Measurements from ENCODE around the gene PLPPR4. TPM values are rescaled to one million over a fixed set of nuclear protein-coding genes. Genes with fewer than 3 reads are reported as not detected.
"Not testable (repeated sequence)": the region's sequence is repeated elsewhere in the genome, so short reads cannot be mapped to it uniquely, and the experiment has no call there.

Gene PLPPR4
- total and polyA plus RNA-seq, 12 donors: 0.12 to 0.97 (median 0.36) TPM

DNA sequence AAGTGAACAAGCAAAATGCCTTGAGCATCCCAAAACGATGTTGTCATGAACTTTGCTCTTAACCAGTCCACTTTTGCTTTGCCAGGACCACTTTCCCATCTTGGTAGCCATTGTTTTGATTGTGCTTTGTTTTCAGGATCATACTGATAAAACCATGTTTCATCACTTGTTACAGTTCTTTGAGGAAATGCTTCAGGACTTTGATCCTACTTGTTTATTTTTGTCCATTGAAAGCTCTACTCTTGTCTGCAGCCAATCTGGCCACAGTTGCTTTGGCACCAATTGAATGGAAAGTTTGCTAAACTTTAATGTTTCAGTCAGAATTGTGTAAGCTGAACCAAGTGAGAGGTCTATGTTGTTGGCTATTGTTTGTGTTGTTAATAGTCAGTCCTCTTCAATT, 12.8 kb downstream of the PLPPR4 start:
- ATAC-seq (no peak), DNase-seq (no peak)
- Histone ChIP-seq H3K36me3 (no peaks in the 10 kb centered on the region), H3K9me3 (peaks cover 0 to 14% (median 0%) of the 10 kb centered on the region in 11 donors), H3K27ac (no peak overlapping the region), H3K4me3 (no peak overlapping the region), H3K4me1 (peaks cover 0 to 8% (median 0%) of the 10 kb centered on the region in 9 donors), H3K27me3 (no peaks in the 10 kb centered on the region)
- WGBS, 2 donors: 81 to 85% methylated on average over 1 of the region's 1 CpG
- TF ChIP-seq CTCF (IDR thresholded peaks at IDR 0.05): no peak
- intact Hi-C loops (cut with DNase I): loop anchor here in 1 of 10 donors (2.0 kb wide), 1 partner anchor 50 kb away; no protein-coding TSS in a partner anchor

- TF ChIP-seq CTCF (IDR thresholded peaks at IDR 0.05): no peak
- H3K36me3 ChIP-seq: no peaks in the 10 kb centered on the region
- ATAC-seq: no peak
- peaks cover 0 to 8% (median 0%) of the 10 kb centered on the region in 9 donors for H3K4me1 ChIP-seq
- H3K4me3 ChIP-seq: no peak overlapping the region
- peaks cover 0 to 7% (median 0%) of the 10 kb centered on the region in 11 donors for H3K9me3 ChIP-seq
- intact Hi-C loops (cut with DNase I): no loop called here
- 16 to 18% methylated on average over 4 of the region's 4 CpGs for WGBS, 2 donors
- no peak overlapping the region for H3K27ac ChIP-seq
- no peak for DNase-seq
- H3K27me3 ChIP-seq: no peaks in the 10 kb centered on the region
These were observed 15.2 kb downstream of the PLPPR4 start for GRCh38 chr1:99279525-99279924.

DNA sequence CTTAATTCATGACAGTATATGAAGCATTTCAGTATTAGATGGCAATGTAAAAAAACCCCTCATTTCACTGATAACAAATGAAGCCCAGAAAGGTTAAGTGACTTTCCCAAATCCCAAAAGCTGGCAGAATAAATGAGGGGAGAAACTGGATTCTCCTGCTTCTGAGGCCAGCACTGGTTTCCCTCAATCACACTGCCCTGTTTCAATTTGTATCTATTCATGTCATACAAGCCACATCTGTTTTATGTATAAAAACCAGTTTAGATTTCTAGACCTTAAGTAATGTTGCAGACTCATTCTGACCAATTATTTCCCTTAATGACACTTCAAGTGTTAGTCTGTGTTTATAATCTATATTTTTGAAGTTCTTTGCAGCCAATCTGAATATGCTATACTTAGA, 16.8 kb downstream of the PLPPR4 start:
- H3K27me3 ChIP-seq: no peaks in the 10 kb centered on the region
- TF ChIP-seq CTCF (IDR thresholded peaks at IDR 0.05): no peak
- H3K27ac ChIP-seq: no peak overlapping the region
- peaks cover 0 to 8% (median 0%) of the 10 kb centered on the region in 9 donors for H3K4me1 ChIP-seq
- H3K36me3 ChIP-seq: no peaks in the 10 kb centered on the region
- peaks cover 0 to 7% (median 0%) of the 10 kb centered on the region in 11 donors for H3K9me3 ChIP-seq
- no peak for ATAC-seq
- intact Hi-C loops (cut with DNase I): no loop called here
- no peak overlapping the region for H3K4me3 ChIP-seq
- DNase-seq: no peak

DNA sequence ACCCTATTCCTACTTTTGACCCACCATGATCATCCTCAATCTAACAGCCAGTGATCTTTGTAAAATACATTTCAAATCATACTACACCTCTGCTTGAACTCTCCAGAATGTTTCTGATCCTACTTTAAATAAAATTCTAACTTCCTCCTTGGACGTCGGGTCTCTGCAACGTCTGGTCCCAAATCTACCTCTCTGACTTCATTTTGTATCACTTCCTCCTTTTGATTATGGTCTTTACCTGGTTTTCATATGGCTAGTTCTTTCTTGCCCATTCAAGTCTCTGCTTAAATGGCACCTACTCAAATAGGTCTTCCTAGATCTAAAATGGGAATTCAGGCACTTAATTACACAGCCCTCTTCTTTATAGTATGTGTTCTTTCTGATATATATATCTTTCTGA, 18.2 kb downstream of the PLPPR4 start:
- TF ChIP-seq CTCF (IDR thresholded peaks at IDR 0.05): no peak
- H3K36me3 ChIP-seq: no peaks in the 10 kb centered on the region
- WGBS, 2 donors: 60 to 61% methylated on average over 3 of the region's 3 CpGs
- peaks cover 0 to 3% (median 0%) of the 10 kb centered on the region in 11 donors for H3K9me3 ChIP-seq
- DNase-seq (no peak), ATAC-seq (no peak)
- no peak overlapping the region for H3K27ac ChIP-seq
- no peak overlapping the region for H3K4me3 ChIP-seq
- no peaks in the 10 kb centered on the region for H3K27me3 ChIP-seq
- peaks cover 0 to 8% (median 0%) of the 10 kb centered on the region in 9 donors for H3K4me1 ChIP-seq
- intact Hi-C loops (cut with DNase I): no loop called here

GRCh38 chr1:99283521-99283920, 19.2 kb downstream of the PLPPR4 start:
- H3K27ac ChIP-seq; H3K9me3 ChIP-seq; ATAC-seq; intact Hi-C loops (cut with DNase I); H3K27me3 ChIP-seq; H3K36me3 ChIP-seq; H3K4me3 ChIP-seq; DNase-seq; H3K4me1 ChIP-seq: not testable (repeated sequence)
- 94 to 95% methylated on average over 18 of the region's 18 CpGs for WGBS, 2 donors

Measured in heart right ventricle (tissue), 16 donors.